HG03064 (cell line): ENCODE results near the gene STK32A.

Source experiments
- ATAC-seq: cut with Tn5 transposase; IDR thresholded peaks from one replicate; pipeline ENCODE4 v1.9.1; 2021; ENCODE audit warnings: low read depth; ENCODE audit not compliant: unreplicated experiment

Gene STK32A

GRCh38 chr5:147248561-147248960 is 13.7 kb downstream of the STK32A start:
- ATAC-seq = no peak

DNA sequence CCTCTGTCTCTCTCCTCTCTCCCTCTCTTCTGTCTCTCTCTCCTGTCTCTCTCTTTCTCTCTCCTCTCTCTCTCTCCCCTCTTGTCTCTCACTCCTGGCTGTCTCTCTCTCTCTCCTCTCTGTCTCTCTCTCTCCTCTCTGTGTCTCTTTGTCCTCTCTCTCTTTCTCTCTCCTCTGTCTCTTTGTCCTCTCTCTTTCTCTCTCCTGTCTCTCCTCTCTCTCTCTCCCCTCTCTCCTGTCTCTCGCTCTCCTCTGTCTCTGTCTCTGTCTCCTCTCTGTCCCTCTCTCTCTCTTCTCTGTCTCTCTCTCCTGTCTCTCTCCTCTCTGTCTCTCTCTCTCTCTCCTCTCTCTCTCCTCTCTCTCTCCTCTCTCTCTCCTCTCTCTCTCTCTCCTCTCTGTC is 25.0 kb downstream of the STK32A start:
- no peak for ATAC-seq

- ATAC-seq = no peak
Observed at GRCh38 chr5:147267082-147267832, 32.4 kb downstream of the STK32A start.

- ATAC-seq = no peak
Observed at GRCh38 chr5:147276497-147276896, 41.7 kb downstream of the STK32A start.

DNA sequence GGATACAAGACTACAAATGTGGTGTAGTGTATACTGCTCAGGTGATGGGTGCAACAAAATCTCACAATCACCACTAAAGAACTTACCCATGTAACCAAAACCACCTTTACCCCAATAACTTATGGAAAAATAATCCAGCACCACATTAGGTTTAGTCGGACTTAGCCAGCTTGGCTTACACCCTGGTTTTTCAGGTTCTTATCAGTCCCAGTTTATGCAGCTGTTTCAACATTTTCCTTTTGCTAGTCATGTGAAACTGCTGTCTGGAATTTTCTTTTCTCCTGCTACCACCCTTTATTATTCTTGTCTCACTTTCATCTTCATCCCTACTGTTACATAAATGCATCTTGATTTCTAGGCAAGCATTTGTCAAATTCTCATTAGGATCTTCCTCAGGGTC is 51.5 kb downstream of the STK32A start:
- ATAC-seq = no peak

DNA sequence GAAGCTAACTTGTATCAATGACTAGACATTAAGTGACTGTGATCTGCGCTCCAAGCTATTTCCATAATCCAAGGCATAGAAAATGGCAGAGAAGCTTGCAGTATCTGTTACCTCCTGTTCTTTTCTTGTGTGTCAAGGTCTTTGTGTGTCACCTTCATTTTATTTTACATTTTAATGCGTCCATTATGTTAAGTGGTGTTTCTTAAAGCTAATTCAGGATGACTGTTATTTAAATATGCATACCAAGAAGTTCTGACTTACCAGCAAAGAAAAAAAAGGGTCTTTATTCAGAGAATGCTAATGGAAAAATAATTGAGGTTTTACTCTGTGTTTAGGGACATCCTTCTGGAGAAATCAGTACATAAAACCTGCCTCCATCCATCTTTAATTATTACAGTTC is 52.3 kb downstream of the STK32A start:
- no peak for ATAC-seq

DNA sequence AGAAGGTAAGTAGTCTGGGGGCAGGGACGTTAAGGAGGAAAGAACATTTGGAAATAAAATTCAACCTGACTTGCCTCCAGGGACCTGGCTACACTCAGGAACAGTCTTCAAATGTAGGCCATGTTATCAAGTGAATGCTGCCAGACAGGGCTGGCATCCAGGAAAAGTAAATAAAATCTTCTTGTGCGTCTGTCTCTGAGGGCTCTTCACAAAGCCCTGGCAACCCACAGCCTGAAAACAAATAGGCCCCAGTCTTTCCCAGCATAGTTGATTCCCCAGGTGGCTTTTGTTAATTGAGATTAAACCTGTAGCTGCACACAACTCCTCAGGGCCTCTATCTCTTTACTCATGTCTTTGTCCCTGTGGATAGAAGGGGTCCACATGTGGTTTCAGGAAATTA is 55.4 kb downstream of the STK32A start:
- no peak for ATAC-seq

DNA sequence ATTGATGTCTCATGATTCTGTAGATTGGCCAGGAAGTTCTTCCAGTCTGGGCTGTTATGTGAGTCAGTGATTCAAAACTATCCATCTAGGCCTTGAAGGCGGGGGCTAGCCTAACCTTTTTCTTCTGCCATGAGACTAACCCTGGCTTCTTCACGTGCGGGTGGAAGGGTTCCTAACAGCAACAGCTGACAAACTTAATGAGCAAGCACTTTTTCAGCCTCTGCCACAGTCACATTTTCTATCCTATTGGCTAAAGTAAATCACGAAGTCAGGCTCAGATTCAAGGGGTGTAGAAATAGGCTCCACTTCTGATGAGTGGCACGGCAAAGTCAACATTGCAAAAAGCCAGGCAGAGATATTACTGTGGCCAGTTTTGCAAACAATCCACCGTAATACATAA is 68.4 kb downstream of the STK32A start:
- no peak for ATAC-seq

DNA sequence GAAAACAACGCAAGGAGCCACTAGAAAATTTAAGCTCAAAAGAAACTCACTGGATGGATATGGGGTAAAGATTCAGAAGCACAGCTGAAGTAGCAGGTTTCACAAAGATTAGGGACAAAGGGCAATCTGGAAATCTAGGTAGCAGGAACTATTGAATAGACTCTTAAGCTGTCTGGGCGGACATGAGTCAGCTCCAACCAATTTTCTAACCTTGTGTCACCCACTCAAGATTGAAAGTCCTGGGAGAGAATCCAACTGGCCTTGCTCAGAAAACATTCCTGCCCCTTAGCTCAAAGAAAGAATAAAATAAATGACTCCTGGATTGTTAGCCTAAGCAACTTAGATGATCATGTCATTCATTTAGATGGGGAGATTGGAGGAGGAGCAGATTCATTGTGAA is 69.2 kb downstream of the STK32A start:
- no peak for ATAC-seq

DNA sequence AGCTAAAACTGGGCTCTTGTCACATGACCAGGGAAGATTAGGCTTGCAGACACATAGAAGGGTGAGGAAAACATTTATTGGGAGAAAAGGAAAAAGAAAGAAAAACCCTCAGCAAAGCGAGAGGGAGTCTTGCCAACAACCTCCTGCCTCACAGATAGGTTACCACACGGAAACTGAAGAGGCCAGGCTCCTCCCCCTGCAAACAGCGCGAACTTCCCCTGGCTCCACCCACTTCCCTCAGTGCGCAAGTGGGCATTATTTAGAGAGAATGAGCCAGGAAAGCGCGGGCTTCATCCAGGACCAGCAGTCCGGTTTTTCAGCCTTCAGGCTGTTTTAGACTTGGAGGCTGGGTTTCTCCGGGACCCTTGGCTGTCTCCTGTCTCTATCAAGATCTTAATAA is 70.3 kb downstream of the STK32A start:
- no peak for ATAC-seq

- ATAC-seq = no peak
Observed at GRCh38 chr5:147306351-147306750, 71.5 kb downstream of the STK32A start.

DNA sequence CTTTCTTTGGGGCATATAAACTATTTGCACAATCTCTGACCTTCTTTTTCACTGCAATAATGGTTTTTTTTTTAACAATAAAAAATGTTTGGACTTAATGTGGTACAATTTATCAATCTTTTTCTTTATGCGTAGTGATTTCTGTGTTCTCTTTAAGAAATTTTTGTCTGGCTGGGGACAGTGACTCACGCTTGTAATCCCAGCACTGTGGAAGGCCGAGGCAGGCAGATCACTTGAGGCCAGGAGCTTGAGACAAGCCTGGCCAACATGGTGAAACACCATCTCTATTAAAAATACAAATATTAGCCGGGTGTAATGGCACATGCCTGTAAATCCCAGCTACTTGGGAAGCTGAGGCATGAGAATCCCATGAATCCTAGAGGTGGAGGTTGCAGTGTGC is 72.3 kb downstream of the STK32A start:
- no peak for ATAC-seq

- ATAC-seq = no peak
Observed at GRCh38 chr5:147309621-147310020, 74.8 kb downstream of the STK32A start.

DNA sequence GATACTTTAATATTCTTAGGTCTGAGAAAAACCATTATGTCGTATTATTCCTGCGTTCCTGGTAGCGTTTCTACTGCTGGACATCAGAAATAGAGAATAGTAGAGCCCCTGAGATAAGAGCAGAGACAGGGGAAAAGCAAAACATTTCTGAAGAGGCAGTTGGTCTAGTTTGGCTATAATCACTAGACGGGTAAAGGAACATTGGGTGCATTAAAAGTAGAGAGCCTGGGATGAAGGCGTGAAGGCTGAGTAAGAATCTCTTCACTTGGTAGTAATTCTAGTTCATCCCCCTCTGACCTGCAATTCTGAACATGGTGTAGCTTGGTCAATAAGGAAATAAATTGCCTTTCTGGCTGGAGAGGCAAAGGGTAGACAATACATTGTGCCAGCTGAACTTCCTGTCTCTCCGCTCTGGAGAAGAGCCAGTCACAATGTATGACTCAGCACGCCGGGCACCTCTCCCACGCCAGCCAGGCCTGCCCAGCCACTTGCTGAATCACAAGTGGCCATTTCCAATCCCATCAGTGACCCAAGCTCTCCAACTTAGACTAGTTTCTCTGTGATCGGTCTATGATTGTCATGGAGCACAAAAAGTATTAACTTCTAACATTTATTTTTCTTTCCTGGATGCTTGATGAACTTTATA is 75.4 kb downstream of the STK32A start:
- no peak for ATAC-seq

GRCh38 chr5:147317978-147318684 is 83.3 kb downstream of the STK32A start:
- ATAC-seq = no peak

DNA sequence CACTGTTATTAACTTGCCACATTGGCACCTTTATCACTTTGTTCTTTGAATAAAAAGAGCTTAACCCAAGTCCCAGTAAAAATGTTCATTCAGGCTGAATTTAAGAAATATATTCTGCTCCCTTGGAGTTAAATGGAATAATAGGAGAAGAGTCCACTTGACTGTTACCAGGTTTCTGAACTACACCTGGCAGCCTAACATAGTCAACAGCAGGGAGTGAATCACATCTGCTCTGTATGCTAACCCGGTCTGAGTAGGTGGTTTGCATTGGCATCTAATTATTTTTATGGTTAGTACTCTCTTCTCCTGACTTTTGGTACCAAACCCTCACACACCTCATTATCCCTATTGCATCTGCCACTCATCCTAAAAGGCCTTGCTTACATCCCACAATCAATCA is 86.7 kb downstream of the STK32A start:
- no peak for ATAC-seq

DNA sequence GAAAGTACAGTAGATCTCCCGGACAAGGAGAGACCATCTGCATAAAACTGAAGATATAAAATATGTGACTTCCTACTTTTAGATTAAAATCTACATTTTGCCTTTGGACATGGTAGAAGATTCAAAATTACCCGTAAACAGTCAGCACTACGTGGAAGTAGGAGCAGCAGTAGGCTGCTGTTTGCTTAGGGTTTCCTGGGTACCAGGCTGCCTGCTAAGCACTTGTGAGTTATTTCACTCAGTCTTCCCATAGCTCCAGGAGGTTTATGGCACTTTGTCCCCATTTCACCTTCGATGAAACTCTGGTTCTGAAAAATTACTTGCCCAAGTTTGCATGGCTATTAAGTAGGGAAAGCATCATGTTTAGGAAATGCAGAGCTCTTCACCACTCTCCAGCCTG is 92.6 kb downstream of the STK32A start:
- no peak for ATAC-seq

DNA sequence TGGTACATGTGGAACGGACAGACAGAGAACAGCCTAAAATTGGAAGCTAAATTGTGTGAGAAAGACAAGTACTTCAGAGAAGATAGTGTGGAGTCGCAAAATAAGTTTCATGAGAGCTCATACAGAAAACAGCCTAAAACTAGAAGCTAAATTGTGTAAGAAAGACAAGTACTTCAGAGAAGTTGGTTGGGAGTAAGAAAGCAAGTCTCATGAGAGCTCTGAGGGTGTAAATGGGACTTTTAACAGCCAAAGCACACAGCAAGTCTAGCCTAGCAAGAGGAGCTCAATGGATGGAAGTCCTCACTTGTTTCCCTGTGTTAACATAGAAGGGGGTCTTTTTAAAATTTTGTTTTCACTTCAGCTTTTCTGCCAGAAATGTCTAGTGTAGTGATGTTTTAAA is 93.1 kb downstream of the STK32A start:
- ATAC-seq = no peak

- ATAC-seq = no peak
Observed at GRCh38 chr5:147332658-147333057, 97.8 kb downstream of the STK32A start.

- ATAC-seq = no peak
Observed at GRCh38 chr5:147336876-147337275, 102.0 kb downstream of the STK32A start.

DNA sequence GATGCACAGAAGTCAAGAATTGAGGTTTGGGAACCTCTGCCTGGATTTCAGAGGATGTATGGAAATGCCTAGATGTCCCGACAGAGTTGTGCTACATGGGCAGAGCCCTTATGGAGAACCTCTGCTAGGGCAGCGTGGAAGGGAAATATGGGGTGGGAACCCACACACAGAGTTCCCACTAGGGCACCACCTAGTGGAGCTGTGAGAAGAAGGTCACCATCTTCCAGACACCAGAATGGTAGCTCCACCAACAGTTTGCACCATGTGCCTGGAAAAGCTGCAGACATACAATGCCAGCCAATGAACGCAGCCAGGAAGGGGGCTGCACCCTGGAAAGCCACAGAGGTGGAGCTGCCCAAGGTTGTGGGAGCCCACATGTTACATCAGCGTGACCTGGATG is 104.5 kb downstream of the STK32A start:
- ATAC-seq = no peak

GRCh38 chr5:147340941-147341340 is 106.1 kb downstream of the STK32A start:
- no peak for ATAC-seq
